Purkinje cell (primary cell): ENCODE results near the gene FSHR. TPM values are rescaled to one million over a fixed set of nuclear protein-coding genes. Genes with fewer than 3 reads are reported as not detected.

Experiments used
- polyA plus RNA-seq: library from polyadenylated mRNA; unstranded; fragments of >200 nt; fragmentation: Nextera tagmentation; gene quantifications from 2 replicates; pipeline ENCODE4 v1.2.1, GENCODE V29; 2014

FSHR gene, protein sequence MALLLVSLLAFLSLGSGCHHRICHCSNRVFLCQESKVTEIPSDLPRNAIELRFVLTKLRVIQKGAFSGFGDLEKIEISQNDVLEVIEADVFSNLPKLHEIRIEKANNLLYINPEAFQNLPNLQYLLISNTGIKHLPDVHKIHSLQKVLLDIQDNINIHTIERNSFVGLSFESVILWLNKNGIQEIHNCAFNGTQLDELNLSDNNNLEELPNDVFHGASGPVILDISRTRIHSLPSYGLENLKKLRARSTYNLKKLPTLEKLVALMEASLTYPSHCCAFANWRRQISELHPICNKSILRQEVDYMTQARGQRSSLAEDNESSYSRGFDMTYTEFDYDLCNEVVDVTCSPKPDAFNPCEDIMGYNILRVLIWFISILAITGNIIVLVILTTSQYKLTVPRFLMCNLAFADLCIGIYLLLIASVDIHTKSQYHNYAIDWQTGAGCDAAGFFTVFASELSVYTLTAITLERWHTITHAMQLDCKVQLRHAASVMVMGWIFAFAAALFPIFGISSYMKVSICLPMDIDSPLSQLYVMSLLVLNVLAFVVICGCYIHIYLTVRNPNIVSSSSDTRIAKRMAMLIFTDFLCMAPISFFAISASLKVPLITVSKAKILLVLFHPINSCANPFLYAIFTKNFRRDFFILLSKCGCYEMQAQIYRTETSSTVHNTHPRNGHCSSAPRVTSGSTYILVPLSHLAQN
- polyA plus RNA-seq = not detected in 2 replicates

GRCh38 chr2:49154140-49154539 is at the start of gene FSHR:
FSHR (minus strand) TSS chr2:49154515; CDS start chr2:49154417, 98 bp downstream.

